H9 (cell line): ENCODE measurements around the gene FAM240A. TPM values are rescaled to one million over a fixed set of nuclear protein-coding genes. Genes with fewer than 3 reads are reported as not detected.

ENCODE experiments used
- DNase-seq: peaks from one replicate; pipeline ENCODE4 v3.0.0-alpha.2; 2017
- H2AFZ ChIP-seq: one replicate; pipeline ENCODE4 v1.6.1; 2013; ENCODE audit warnings: mild to moderate bottlenecking, low read length, control low read depth, moderate library complexity
- H2AK5ac ChIP-seq: 2 replicates; pipeline ENCODE4 v1.6.1; 2013; ENCODE audit warnings: low read length, control low read depth, mixed read lengths; ENCODE audit not compliant: insufficient read length
- H2BK120ac ChIP-seq: one replicate; pipeline ENCODE4 v1.6.1; 2013; ENCODE audit warnings: low read depth, mild to moderate bottlenecking, low read length, control low read depth, inconsistent platforms; ENCODE audit not compliant: poor library complexity, severe bottlenecking
- H2BK12ac ChIP-seq: 2 replicates; pipeline ENCODE4 v1.6.1; 2013; ENCODE audit warnings: low read length, control low read depth, mixed read lengths, low read depth; ENCODE audit not compliant: insufficient read length
- H2BK15ac ChIP-seq: 2 replicates; pipeline ENCODE4 v1.6.1; 2013; ENCODE audit warnings: low read depth, low read length, control low read depth
- H2BK20ac ChIP-seq: one replicate; pipeline ENCODE4 v1.6.1; 2013; ENCODE audit warnings: low read depth, mild to moderate bottlenecking, low read length, control low read depth, inconsistent platforms; ENCODE audit not compliant: poor library complexity, severe bottlenecking
- H2BK5ac ChIP-seq: 2 replicates; pipeline ENCODE4 v1.6.1; 2013; ENCODE audit warnings: low read length, control low read depth, mixed read lengths; ENCODE audit not compliant: insufficient read length
- H3K14ac ChIP-seq: 2 replicates; pipeline ENCODE4 v1.6.1; 2013; ENCODE audit warnings: low read length, control low read depth; ENCODE audit not compliant: insufficient read depth
- H3K18ac ChIP-seq: 2 replicates; pipeline ENCODE4 v1.6.1; 2013; ENCODE audit warnings: low read depth, mild to moderate bottlenecking, mixed read lengths, low read length, control low read depth; ENCODE audit not compliant: insufficient read length
- H3K23ac ChIP-seq: 2 replicates; pipeline ENCODE4 v1.6.1; 2013; ENCODE audit warnings: low read length, control low read depth, mixed read lengths, low read depth; ENCODE audit not compliant: insufficient read length
- H3K23me2 ChIP-seq: 2 replicates; pipeline ENCODE4 v1.6.1; 2013; ENCODE audit warnings: low read depth, mild to moderate bottlenecking, mixed read lengths, low read length, control low read depth; ENCODE audit not compliant: insufficient read length, poor library complexity, severe bottlenecking
- H3K27ac ChIP-seq: 2 replicates; pipeline ENCODE4 v1.5.1; 2013; ENCODE audit warnings: low read length, control low read depth, mixed read lengths, low read depth; ENCODE audit not compliant: insufficient read length
- H3K27me3 ChIP-seq: 2 replicates; pipeline ENCODE4 v1.6.1; 2013; ENCODE audit warnings: low read length, control low read depth, inconsistent platforms; ENCODE audit not compliant: insufficient read depth
- H3K4ac ChIP-seq: 2 replicates; pipeline ENCODE4 v1.6.1; 2013; ENCODE audit warnings: low read depth, mild to moderate bottlenecking, control low read depth, inconsistent platforms, low read length, moderate library complexity
- H3K4me1 ChIP-seq: 2 replicates; pipeline ENCODE4 v1.6.1; 2013; ENCODE audit warnings: low read length, control low read depth, inconsistent platforms; ENCODE audit not compliant: insufficient read depth
- H3K4me2 ChIP-seq: 2 replicates; pipeline ENCODE4 v1.6.1; 2013; ENCODE audit warnings: low read length, control low read depth, mixed read lengths; ENCODE audit not compliant: insufficient read length, insufficient read depth
- H3K56ac ChIP-seq: 2 replicates; pipeline ENCODE4 v1.6.1; 2013; ENCODE audit warnings: low read depth, mild to moderate bottlenecking, mixed read lengths, low read length, control low read depth; ENCODE audit not compliant: insufficient read length
- H3K79me1 ChIP-seq: 2 replicates; pipeline ENCODE4 v1.6.1; 2013; ENCODE audit warnings: low read depth, mild to moderate bottlenecking, moderate library complexity, low read length, control low read depth, inconsistent platforms; ENCODE audit not compliant: insufficient read depth, poor library complexity, severe bottlenecking
- H3K79me2 ChIP-seq: 2 replicates; pipeline ENCODE4 v1.6.1; 2013; ENCODE audit warnings: low read length, control low read depth, inconsistent platforms; ENCODE audit not compliant: insufficient read depth
- H3K9ac ChIP-seq: 2 replicates; pipeline ENCODE4 v1.6.1; 2013; ENCODE audit warnings: low read length, control low read depth, mixed read lengths; ENCODE audit not compliant: insufficient read length; ENCODE audit errors: extremely low read depth
- H3K9me3 ChIP-seq: one replicate; pipeline ENCODE4 v1.6.1; 2013; ENCODE audit warnings: low read depth, low read length, inconsistent platforms; ENCODE audit not compliant: control insufficient read depth
- H3T11ph ChIP-seq: one replicate; pipeline ENCODE4 v1.6.1; 2013; ENCODE audit warnings: mild to moderate bottlenecking, low read length, control low read depth, inconsistent platforms
- H4K20me1 ChIP-seq: one replicate; pipeline ENCODE4 v1.6.1; 2013; ENCODE audit not compliant: control insufficient read depth, insufficient read length, insufficient read depth
- H4K5ac ChIP-seq: 2 replicates; pipeline ENCODE4 v1.6.1; 2013; ENCODE audit warnings: low read depth, mild to moderate bottlenecking, mixed read lengths, low read length, control low read depth; ENCODE audit not compliant: insufficient read length
- H4K8ac ChIP-seq: replicated peaks from 2 replicates; pipeline ENCODE4 v1.6.1; 2013; ENCODE audit warnings: low read length, control low read depth, mixed read lengths, low read depth; ENCODE audit not compliant: insufficient read length
- H4K91ac ChIP-seq: 2 replicates; pipeline ENCODE4 v1.6.1; 2013; ENCODE audit warnings: low read depth, mild to moderate bottlenecking, moderate library complexity, mixed read lengths, low read length, control low read depth; ENCODE audit not compliant: insufficient read length
- H3K27ac Mint-ChIP-seq, 3 experiments: 2 replicates in 2 of 3; 3 replicates in 1 of 3; pipeline ENCODE4 v1.8.0; 2020 to 2021; ENCODE audit warnings: mixed read lengths in 3 of 3, mild to moderate bottlenecking in 1 of 3, moderate library complexity in 1 of 3
- H3K27me3 Mint-ChIP-seq: 2 replicates; pipeline ENCODE4 v1.8.0; 2021; ENCODE audit warnings: low read depth, mild to moderate bottlenecking, moderate library complexity, mixed read lengths
- H3K36me3 Mint-ChIP-seq, 3 experiments: 2 replicates in 2 of 3; 3 replicates in 1 of 3; pipeline ENCODE4 v1.8.0; 2020 to 2021; ENCODE audit warnings: low read depth in 3 of 3, mixed read lengths in 3 of 3; ENCODE audit not compliant: insufficient read depth in 1 of 3
- H3K4me1 Mint-ChIP-seq, 2 experiments: 2 replicates each; pipeline ENCODE4 v1.8.0; 2020; ENCODE audit warnings: mixed read lengths in 2 of 2
- H3K4me3 Mint-ChIP-seq, 2 experiments: 2 replicates in 1 of 2; 3 replicates in 1 of 2; pipeline ENCODE4 v1.8.0; 2020 to 2021; ENCODE audit warnings: mild to moderate bottlenecking in 2 of 2, mixed read lengths in 2 of 2, moderate library complexity in 1 of 2
- H3K9me3 Mint-ChIP-seq, 2 experiments: 2 replicates in 1 of 2; 3 replicates in 1 of 2; pipeline ENCODE4 v1.8.0; 2020; ENCODE audit warnings: mild to moderate bottlenecking in 2 of 2, mixed read lengths in 2 of 2, moderate library complexity in 1 of 2
- CTCF ChIP-seq: fragments of 200-600 bp; sonication (generic); conservative IDR thresholded peaks from 3 replicates; pipeline ENCODE4 v1.8.0; 2021; ENCODE audit warnings: antibody characterized with exemption, mild to moderate bottlenecking
- WGBS: extraction: QIAGEN DNeasy Blood & Tissue Kit; methylation state at CpG from one replicate; pipeline ENCODE4 v1.1.7; 2013; ENCODE audit warnings: missing lambda C conversion rate, low lambda C conversion rate, mixed read lengths; ENCODE audit not compliant: insufficient read length; ENCODE audit errors: extremely low coverage; 5-methylcytosine and 5-hydroxymethylcytosine counted together
- total RNA-seq: library from RNA; stranded (reverse); gene quantifications from 2 replicates; pipeline ENCODE4 v1.2.1, GENCODE V29; 2021

Gene FAM240A
- total RNA-seq, 1 experiment from 2014 or later, result 0.11 TPM

GRCh38 chr3:46609944-46610722 is 2.2 kb upstream of the FAM240A start:
- Histone ChIP-seq H2AFZ (no peak overlapping the region), H2BK20ac (no peak overlapping the region), H3K27ac (no peak overlapping the region), H2BK5ac (no peak overlapping the region), H2BK15ac (no peak overlapping the region), H3K23me2 (no peaks in the 10 kb centered on the region), H3K56ac (no peak overlapping the region), H3K79me2 (no peaks in the 10 kb centered on the region), H4K5ac (no peak overlapping the region), H4K8ac (no peak overlapping the region), H3K4ac (no peak overlapping the region), H4K91ac (no peak overlapping the region), H2AK5ac (no peak overlapping the region), H3K79me1 (no peaks in the 10 kb centered on the region), H3K4me2 (no peak overlapping the region), H3K18ac (no peak overlapping the region), H3K23ac (no peak overlapping the region), H4K20me1 (no peaks in the 10 kb centered on the region), H2BK120ac (no peak overlapping the region), H3K9me3 (no peaks in the 10 kb centered on the region), H3K27me3 (no peaks in the 10 kb centered on the region; the same call in 1 of the 2 replicates), H3K14ac (no peak overlapping the region), H3K4me1 (no peaks in the 10 kb centered on the region; the same call in 1 of the 2 replicates), H2BK12ac (no peak overlapping the region), H3K9ac (no peak overlapping the region), H3T11ph (no peak overlapping the region)
- TF ChIP-seq CTCF, result no peak
- H3K4me1 Mint-ChIP-seq, result peaks cover 38 to 41% of the 10 kb centered on the region in 2 experiments
- no peaks in the 10 kb centered on the region for H3K36me3 Mint-ChIP-seq
- WGBS, result no CpG with 5 or more reads among the region's 12 CpGs
- no peak for DNase-seq
- no peaks in the 10 kb centered on the region for H3K9me3 Mint-ChIP-seq
- peak overlapping the region in 1 of 3 experiments; percentile 81; a peak in 1 of 7 replicates for H3K27ac Mint-ChIP-seq
- no peak overlapping the region for H3K4me3 Mint-ChIP-seq
- 0 out of 2 replicates have a peak, but pooled peaks cover 2% of the 10 kb centered on the region for H3K27me3 Mint-ChIP-seq
